HG03520 (cell line): Measurements from ENCODE around the gene ACP6.
"Not testable (repeated sequence)": the region's sequence is repeated elsewhere in the genome, so short reads cannot be mapped to it uniquely, and the experiment has no call there.

Experiments
- ATAC-seq: cut with Tn5 transposase; IDR thresholded peaks from one replicate; pipeline ENCODE4 v1.9.1; 2021; ENCODE audit warnings: mild to moderate bottlenecking, moderate library complexity; ENCODE audit not compliant: unreplicated experiment

Gene ACP6

DNA sequence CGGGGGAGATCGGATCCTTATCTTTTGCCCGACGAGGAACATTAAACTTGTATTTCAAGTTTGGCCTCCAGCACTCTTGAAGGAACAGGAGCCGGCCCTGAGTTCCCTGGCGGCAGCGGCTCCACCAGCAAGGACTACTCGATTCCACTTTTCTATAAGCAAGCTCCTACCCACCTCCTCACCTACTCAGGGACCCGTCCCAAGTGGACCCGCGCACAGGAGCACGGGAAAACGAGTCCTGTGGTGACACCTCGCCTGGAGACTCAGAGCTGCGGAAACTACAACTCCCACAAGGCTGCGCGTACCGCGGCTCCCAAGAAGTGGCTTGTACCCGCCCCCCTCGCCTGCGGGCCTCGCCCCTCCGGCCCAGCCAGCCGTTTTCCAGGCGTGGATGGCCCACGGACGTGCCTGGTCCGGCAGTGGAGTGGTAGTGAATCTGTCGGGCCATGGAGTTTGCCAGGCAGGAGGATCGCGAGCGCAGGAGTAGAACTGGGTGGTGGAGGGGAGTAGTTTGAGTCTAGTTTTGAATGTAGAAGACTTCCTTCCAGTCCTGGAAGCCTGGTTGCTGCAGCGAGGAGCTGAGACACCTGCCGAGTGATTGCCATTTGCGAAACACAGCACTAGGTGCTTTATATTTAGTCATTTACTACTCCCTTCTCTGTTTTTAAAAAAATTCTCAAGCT, at the start of gene ACP6:
ACP6 (minus strand) TSS at position 206 of the 683 bp plus-strand sequence. CDS start 476 bp downstream, outside the sequence.
- peak; percentile 89 for ATAC-seq

DNA sequence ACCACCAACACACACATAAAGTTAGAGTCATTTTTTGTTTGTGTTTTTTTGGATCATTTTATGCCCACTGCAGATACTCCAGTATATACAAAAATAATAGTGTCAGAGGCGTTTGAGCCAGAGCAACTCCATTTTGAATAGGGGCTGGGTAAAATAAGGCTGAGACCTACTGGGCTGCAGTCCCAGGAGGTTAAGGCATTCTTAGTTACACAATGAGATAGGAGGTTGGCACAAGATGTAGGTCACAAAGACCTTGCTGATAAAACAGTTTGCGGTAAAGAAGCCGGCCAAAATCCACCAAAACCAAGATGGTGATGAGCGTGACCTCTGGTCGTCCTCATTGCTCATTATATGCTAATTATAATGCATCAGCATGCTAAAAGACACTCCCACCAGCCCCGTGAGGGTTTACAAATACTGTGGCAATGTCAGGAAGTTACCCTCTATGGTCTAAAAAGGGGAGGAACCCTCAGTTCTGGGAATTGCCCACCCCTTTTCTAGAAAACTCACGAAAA, 49.4 kb upstream of the ACP6 start:
- no peak for ATAC-seq

DNA sequence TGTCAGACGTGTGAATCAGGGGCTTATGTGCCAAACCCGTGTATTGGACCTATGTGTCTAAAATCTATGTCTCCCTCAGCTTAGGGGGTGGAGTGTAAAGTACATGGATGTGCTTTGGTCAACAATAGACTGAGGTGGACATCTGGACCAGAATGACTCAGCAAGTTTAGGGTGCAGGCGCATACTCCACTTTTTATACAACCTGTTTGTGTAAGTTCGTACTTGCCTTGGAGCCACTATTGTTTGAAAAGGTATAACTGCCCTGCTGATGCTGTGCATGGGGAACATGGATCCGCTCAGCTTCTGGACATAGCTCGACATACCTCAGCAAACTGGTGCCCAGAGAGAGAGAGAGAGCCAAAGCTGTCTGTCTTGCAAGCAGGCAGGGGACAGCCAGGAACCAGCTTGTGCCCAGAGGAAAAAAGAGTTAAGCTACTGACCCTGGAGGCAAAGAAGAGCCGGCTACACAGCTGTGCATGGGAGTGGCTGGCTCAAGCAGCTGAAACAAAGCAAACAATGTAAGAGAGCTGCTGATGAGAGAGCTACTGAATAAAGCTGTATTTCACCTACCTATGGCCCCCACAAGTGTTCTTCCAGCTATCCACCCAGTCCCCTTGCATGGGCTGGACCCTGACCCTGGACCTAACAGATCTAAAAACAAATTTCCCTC, 48.8 kb upstream of the ACP6 start:
- ATAC-seq = no peak

DNA sequence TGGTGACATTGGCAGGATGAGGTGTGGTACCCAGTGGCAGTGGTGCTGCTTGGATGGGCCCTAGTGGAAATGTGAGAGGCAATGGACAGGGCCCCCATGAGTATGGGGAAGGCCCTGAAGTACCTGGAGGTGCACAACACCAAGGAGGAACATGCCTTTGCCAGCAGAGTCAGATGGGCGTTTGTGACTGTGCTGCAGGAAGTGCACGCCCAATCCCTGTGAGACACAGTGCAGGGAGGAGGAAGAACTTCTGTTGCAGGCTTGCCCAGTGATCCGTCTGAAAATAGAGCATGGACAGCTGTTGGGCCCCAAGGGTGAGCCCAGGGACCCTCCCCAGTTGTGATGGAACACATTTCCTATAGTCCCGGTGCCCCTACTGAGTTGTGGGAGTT, 47.4 kb upstream of the ACP6 start:
- ATAC-seq = no peak

DNA sequence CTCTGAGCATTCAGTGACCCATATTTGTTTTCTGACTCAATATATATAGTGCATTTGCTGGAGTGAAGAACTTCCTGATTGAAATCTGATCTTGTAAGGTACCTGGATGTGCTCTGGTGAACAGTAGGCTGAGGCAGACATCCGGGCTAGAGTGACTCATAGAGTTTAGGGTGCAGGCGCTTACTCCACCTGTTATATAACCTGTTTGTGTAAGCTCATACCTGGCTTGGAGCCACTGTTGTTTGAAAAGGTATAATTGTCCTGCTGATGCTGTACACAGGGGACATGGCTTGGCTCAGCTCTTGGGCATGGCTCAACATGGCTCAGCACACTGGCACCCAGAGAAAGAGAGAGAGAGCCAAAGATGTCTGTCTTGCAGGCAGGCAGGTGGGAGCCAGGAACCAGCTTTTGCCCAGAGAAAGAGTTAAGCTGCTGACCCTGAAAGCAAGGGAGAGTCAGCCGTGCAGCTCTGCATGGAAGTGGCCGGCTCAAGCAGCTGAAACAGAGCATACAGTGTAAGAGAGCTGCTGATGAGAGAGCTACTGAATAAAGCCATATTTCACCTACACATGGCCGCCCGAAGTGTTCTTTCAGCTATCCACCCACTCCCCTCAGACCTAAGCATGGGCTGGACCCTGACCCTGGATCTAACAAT, 46.9 kb upstream of the ACP6 start:
- ATAC-seq = no peak

DNA sequence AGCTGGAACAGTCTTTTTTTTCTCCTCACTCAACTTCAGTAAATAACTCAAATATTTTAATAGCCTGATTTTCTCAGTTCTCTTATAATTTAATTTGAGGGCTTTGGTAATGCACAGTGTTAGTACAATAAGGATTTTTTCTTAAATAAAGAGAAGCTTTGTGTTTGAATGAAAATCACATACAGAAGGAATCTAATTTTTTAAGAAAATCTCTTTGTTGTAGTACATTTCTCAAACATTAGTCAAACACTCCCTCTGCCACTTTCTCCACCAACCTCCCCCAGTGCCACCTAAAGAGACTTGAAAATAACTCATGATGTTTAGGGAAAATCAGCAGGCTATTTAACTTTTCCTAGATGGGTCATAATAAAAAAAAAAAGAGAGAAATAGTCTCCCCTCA, 42.3 kb upstream of the ACP6 start:
- no peak for ATAC-seq

DNA sequence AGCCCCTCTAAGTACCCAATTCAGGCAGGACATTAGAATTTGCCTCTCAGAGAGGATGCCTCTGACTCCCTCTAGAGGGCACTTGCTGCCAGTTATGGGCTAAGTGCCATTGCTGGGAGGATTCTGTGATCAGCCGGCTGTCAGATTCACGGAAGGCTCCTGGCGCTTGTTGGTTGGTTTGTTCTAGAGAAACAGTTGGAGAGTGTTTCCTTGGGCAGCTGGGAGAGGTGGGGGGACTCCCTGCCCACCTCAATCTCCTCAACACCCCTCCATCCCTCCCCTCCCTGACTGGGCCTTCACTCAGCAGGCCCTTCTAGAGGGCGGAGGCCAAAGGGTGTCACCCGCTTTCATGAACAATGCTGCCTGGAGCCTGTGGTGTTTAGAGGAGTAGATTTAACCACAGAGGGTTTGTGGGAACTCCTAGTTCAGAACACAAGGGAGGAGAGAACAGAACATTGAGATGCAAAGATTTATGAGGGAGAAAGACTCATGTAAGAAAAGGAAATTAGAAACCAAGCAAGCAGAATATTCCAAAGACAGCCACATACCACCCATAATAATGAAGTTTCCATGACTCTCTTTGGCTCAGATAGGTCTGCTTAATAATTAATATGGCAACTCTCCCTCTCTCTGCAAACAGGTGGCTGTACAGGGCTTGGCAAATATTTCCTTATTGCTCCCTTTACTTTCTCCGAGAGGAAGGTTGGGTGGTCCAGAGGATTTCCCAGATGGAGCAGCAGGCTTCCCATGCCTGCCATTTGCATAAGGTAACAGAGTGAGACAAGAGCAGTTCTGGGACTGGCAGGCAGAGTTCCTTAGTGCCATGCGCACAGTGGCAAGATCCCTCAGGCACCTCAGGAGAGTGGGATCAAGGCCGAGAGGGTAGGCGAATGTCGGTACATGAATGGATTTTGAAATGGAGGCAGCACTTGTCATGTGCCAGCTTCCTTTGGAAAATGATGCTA, 30.0 kb upstream of the ACP6 start:
- ATAC-seq = no peak

DNA sequence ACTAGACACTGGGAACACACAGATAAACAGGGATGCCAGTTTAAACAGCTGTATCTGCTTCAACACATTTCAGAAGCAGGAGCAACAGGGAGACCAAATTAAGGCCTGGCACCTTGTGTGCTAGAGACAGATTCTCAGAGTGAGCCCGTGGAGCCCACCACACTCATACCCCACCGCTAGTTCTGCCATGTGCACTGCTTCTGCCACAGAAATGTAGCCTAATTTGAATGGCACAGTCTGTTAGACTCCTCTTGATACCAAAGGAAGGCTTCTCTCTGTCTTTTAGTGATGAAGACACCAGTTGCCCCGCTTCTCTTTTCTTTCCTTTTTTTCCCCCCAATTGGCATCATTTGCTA, 29.3 kb upstream of the ACP6 start:
- ATAC-seq = no peak

DNA sequence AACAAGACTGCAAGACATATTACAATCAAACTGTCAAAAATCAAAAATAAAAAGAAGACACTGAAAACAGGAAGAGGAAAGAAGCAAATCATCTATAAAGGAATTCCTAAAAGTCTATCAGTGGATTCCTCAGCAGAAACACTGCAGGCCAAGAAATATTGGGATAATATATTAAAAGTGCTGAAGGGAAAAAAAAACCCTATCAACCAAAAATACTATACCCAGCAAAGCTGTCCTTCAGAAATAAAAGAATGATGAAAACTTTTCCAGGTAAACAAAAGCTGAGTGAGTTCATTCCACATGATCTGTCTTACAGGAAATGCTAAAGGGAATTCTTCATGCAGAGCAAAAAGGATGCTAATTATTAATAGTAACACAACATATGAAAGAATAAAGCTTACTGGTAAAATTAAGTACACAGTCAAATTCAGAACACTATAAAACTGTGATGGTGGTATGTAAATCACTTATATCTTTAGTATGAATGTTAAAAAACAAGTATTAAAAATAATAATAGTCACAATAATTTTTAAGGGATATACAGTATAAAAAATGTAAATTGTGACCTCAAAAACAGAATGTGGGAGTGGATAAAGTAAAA, 12.9 kb upstream of the ACP6 start:
- no peak for ATAC-seq

DNA sequence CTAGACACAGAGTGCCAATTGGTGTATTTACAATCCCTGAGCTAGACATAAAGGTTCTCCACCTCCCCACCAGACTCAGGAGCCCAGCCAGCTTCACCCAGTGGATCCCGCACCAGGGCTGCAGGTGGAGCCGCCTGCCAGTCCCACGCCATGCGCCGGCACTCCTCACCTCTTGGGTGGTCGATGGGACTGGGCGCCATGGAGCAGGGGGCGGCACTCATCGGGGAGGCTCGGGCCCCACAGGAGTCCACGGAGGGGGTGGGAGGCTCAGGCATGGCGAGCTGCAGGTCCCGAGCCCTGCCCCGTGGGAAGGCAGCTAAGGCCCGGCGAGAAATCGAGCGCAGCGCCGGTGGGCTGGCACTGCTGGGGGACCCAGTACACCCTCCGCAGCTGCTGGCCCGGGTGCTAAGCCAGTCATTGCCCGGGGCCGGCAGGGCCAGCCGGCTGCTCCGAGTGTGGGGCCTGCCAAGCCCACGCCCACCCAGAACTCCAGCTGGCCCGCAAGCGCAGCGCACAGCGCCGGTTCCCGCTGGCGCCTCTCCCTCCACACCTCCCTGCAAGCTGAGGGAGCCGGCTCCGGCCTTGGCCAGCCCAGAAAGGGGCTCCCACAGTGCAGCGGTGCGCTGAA, 10.4 kb upstream of the ACP6 start:
- not testable (repeated sequence) for ATAC-seq

DNA sequence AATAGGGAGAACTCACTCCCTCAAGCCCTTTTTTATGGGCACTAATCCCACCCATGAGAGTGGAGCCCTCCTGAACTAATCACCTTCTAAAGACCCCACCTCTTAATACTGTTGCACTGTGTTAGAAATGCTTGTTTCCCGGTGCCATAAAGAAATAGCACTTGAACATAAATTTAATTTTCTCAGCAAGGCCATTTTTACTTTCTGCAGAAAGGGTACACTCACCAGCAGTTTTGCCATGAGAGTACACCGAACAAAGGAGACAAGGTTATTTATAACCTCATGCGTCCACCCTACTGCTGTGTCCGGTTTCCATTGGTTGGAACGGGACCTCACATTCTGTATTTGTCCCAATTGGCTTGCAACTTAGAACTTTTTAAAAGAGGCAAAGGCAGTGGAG, 7.4 kb upstream of the ACP6 start:
- ATAC-seq = not testable (repeated sequence)

DNA sequence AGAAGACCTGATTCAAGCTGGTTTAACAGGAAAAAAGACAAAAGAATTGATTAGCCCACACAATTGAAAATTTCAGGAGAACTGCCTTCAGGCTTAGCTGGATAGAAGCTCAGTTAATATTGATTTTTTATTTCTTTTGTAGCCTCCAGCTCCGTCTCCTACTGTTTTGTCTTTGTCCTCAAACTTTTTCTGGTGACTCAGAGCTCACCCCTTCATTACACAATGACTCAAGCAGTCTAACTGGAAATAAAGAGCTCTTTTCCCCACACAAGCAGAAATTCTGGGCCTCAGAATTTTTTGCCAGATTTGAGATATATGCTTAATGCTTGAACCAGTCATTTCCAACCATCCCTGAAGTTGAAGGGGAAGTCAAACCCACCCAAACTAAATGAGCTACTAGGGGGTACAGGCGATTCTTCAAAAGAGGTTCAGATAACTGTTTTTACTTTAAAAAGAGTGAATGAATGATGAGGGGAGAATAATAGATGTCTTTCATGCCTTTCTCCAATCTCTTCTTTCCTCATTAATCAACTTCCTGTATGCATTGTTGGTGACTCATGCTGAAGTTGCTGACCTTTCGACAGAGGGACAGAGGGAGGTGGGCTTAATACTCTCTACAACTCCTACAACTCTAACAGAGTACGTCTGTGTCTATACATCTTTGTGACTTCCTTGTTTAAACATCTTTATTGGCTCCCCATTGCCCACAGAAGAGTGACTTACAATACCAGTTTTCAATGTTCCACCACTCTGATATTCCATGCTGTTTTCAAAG, 6.2 kb upstream of the ACP6 start:
- ATAC-seq = no peak

DNA sequence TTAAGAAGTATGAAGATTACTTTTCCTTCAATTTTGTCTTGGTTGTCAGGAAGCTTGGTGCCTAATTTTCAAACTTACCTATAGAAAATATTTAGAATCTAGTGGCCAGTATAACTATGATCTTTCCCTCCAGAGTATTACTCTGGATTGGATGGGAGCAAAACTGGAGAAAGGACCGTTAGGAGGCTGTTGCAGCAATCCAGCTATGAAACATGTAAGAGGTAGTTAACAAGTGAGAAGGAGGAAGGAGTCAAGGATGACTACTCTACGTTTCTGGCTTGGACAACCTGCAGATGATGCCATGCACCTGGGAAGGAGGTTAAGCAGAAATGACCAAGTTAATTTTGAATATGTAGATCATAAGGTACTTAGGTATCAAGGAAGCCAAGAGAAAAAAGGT, 3.5 kb upstream of the ACP6 start:
- no peak for ATAC-seq

DNA sequence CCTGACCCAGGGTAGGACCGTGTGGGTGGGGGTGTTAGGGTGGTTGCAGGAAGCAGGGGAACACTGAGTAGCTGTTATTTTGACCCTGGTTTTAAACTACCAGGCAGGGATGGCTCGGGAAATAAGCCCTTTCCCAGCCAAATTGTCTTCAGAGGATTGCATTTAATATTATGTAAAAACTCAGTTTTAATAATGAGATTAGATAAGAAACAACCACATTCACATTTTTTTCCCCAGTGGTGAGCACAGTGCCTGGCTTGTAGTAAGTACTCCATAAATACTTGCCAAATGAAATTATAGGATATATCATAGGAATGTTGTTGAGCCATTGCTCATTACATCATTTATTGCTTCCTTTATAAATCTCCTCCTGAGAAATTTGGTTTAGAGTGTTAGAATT, 3.1 kb upstream of the ACP6 start:
- no peak for ATAC-seq

DNA sequence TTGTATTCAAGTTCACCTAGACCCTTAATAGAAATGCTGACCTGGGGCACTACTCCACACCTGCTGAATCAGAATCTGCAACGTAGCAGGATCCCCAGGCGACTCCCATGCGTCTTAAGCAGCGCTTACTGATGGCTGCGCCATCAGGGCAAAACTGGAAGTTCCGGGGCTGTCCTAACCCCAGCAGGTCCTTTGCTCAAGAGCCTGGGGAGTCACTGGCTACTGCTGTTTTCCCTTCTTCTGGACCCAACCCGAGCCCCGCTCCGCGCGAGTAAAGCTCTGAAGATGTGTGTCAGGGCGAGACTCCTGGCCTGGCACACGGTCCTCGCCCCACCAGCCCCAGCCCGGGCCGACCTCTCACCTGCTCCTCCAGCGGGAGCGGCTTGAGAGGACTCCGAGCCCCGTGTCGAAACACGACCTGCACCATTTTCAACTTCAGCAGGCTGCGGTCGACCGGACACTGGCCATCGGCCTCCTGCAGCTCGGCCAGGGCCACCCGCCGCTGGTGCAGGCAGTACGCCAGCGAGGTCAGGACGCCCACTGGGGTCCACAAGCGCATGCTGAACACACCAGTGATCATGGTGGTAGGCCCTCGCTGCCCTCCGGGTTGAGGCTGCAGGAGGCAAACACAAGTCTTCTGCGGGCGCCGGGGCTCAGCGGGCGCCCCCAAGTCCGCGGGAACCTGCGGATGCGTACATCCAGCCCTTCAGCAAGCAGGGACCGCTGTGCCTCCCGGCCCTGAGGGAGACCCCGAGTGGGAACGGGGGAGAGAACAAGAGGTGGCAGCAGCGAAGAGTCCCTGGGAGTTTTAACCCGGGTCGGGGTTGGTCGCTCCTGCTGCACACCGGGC, 630 bp downstream of the ACP6 start:
- peak; percentile 35 for ATAC-seq

DNA sequence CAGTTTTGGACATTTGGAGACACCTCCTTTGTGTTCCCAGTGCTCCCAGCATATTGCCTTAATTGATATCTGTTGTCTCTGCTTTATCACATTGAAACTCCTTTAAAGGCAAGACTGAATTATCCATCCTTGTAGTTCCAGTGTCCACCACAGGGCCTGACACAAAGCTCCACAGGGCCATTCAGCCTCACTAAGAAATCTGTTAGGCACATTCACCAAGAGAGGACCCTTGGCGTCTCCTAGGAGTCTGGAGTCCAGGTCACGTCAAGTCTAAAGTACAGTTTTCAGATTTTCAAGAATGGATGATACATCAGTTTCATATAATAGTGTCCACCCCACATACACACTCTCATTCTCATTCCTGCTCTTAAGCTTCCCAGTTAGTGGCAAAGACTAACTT, 4.8 kb downstream of the ACP6 start:
- ATAC-seq = no peak

DNA sequence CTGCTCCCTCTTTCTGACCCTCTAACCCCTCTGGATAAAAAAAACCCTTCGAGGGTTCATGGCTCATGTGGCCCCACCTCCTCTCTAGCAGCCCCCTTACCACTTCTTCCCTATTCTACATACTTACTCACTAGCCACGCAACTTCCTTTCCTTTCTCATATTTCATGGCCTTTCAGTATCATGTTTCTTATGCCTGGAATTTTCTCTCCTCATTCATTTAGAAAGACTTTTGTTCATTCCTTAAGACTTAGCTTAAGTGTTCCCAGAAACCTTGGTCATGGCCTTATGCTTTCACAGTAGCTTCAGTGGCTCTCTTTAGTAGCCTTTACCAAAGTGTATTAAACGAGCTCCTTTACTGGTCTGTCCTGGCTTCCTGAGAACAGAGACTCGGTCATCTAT, 6.1 kb downstream of the ACP6 start:
- no peak for ATAC-seq

DNA sequence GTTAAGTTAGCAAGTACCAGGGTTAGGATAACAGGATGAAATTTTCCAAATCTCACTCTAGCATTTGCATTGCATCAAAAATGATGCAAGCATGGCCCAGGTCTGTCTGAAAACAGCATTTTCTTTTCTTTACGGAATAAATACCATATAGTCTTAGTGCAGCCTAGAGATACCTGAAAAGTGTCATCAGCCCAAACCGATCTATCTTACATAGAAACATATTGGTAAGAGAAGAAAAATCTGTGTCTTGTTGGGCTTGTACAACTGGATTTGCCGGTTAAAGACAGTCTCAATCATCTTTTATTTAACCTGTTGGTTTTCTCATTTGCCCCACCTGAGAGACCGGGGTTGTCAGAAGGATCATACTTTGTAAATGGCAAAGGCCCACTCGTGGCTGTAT, 15.8 kb downstream of the ACP6 start:
- ATAC-seq = no peak
